K562 (cell line): ENCODE measurements around the gene EPHX1. TPM values are rescaled to one million over a fixed set of nuclear protein-coding genes. Genes with fewer than 3 reads are reported as not detected.
"Not testable (repeated sequence)": the region's sequence is repeated elsewhere in the genome, so short reads cannot be mapped to it uniquely, and the experiment has no call there.

Experiments
- ATAC-seq: fragments of 200-7000 bp; cut with Tn5 transposase; 3 replicates; pipeline ENCODE4 v1.9.1; 2020; ENCODE audit warnings: moderate library complexity
- BruUV-seq: library from RNA; stranded (reverse); fragments of 400-500 nt; replicated peaks from 2 replicates; lab custom pipeline; 2021; lab: Mats Ljungman, UMichigan
- CTCF ChIA-PET: fragments of 300-600 bp; formaldehyde crosslinking; extraction: SDS; loops from one replicate; lab custom pipeline; 2021; ENCODE audit warnings: low intra/inter-chr PET ratio; lab: Yijun Ruan, JAX
- POLR2A ChIA-PET: fragments of 300-600, 350-650 bp; sonication (Branson Sonifier 250); formaldehyde crosslinking; extraction: SDS; loops from one replicate; lab custom pipeline; 2021; ENCODE audit warnings: antibody characterized with exemption, inconsistent platforms; lab: Yijun Ruan, JAX
- DNase-seq, 4 experiments: peaks; one replicate each; pipeline versions ENCODE4 v3.0.0 to v3.0.0-alpha.2; 2011 to 2018; ENCODE audit warnings: low spot score in 3 of 4, mixed read lengths in 3 of 4; ENCODE audit errors: extremely low read depth in 1 of 4
- FAIRE-seq: peaks from 2 replicates; lab custom pipeline; 2011; peaks lifted over from hg19 to GRCh38; lab: Jason Lieb, UNC
- H2AFZ ChIP-seq: 2 replicates; pipeline ENCODE4 v1.6.0; 2011; ENCODE audit warnings: low read depth, low read length, control low read depth, inconsistent platforms
- H3K27ac ChIP-seq: fragments of 200-600 bp; 3 replicates; pipeline ENCODE4 v1.8.0; 2011; ENCODE audit warnings: low read depth, mild to moderate bottlenecking, control low read depth, inconsistent platforms, low read length, moderate library complexity, mixed read lengths; ENCODE audit errors: extremely low read depth
- H3K27me3 ChIP-seq, 2 experiments: fragments of 300-600 bp in 1 of 2; 2 replicates in 1 of 2; 3 replicates in 1 of 2; pipeline versions ENCODE4 v1.6.0 to v1.8.0; 2011; ENCODE audit warnings: inconsistent platforms in 2 of 2, low read length in 2 of 2, mild to moderate bottlenecking in 1 of 2, mixed read lengths in 1 of 2, moderate library complexity in 1 of 2; ENCODE audit not compliant: control insufficient read depth in 2 of 2, insufficient read depth in 2 of 2
- H3K36me3 ChIP-seq: fragments of 300-600 bp; 3 replicates; pipeline ENCODE4 v1.8.0; 2011; ENCODE audit warnings: mild to moderate bottlenecking, low read length, inconsistent platforms; ENCODE audit not compliant: control insufficient read depth, insufficient read depth
- H3K4me1 ChIP-seq, 2 experiments: fragments of 200-600 bp in 1 of 2; replicated peaks in 1 of 2; 2 replicates in 1 of 2; 3 replicates in 1 of 2; pipeline versions ENCODE4 v1.5.1 to v1.8.0; 2011; ENCODE audit warnings: inconsistent platforms in 2 of 2, low read length in 2 of 2, mild to moderate bottlenecking in 1 of 2, mixed read lengths in 1 of 2, moderate library complexity in 1 of 2; ENCODE audit not compliant: control insufficient read depth in 2 of 2, insufficient read depth in 2 of 2
- H3K4me2 ChIP-seq: 2 replicates; pipeline ENCODE4 v1.6.1; 2011; ENCODE audit warnings: low read length, control low read depth, inconsistent platforms, mixed read lengths; ENCODE audit not compliant: insufficient read depth
- H3K4me3 ChIP-seq: fragments of 200-600 bp; sonication (generic), shearing (Covaris generic); 2 replicates; pipeline ENCODE4 v1.5.1; 2016; ENCODE audit warnings: control low read depth, inconsistent platforms
- H3K79me2 ChIP-seq: fragments of 200-600 bp; 3 replicates; pipeline ENCODE4 v1.8.0; 2011; ENCODE audit warnings: low read length, inconsistent platforms; ENCODE audit not compliant: control insufficient read depth, insufficient read depth
- H3K9ac ChIP-seq, 2 experiments: 2 replicates each; pipeline versions ENCODE4 v1.6.0 to v1.6.1; 2011; ENCODE audit warnings: low read depth in 2 of 2, low read length in 2 of 2, control low read depth in 1 of 2, inconsistent platforms in 1 of 2, mild to moderate bottlenecking in 1 of 2, mixed read lengths in 1 of 2; ENCODE audit not compliant: insufficient read depth in 1 of 2
- H3K9me1 ChIP-seq: one replicate; pipeline ENCODE4 v1.6.0; 2011; ENCODE audit warnings: inconsistent platforms, mild to moderate bottlenecking, low read length, moderate library complexity; ENCODE audit not compliant: control insufficient read depth, insufficient read depth
- H3K9me3 ChIP-seq: replicated peaks from 2 replicates; pipeline ENCODE4 v1.5.1; 2011; ENCODE audit warnings: low read depth, low read length, inconsistent platforms; ENCODE audit not compliant: control insufficient read depth, insufficient read depth
- H4K20me1 ChIP-seq: replicated peaks from 2 replicates; pipeline ENCODE4 v1.6.1; 2011; ENCODE audit warnings: low read length, inconsistent platforms, mixed read lengths; ENCODE audit not compliant: control insufficient read depth, insufficient read depth
- ARNT ChIP-seq, 2 experiments: fragments of 450-650 bp; IDR thresholded peaks; 2 replicates each; pipeline ENCODE4 v1.6.1; 2016; ENCODE audit warnings: mild to moderate bottlenecking in 1 of 2
- C11orf30 ChIP-seq: fragments of 450-650 bp; IDR thresholded peaks from 2 replicates; pipeline ENCODE4 v1.6.1; 2016; ENCODE audit warnings: low read depth, mild to moderate bottlenecking
- CHAMP1 ChIP-seq: fragments of 450-650 bp; IDR thresholded peaks from 2 replicates; pipeline ENCODE4 v1.6.1; 2016; ENCODE audit warnings: mild to moderate bottlenecking
- CSDE1 ChIP-seq, 2 experiments: fragments of 450-650 bp; IDR thresholded peaks; 2 replicates each; pipeline ENCODE4 v1.6.1; 2016; ENCODE audit warnings: mild to moderate bottlenecking in 1 of 2
- E2F8 ChIP-seq: fragments of 450-650 bp; IDR thresholded peaks from 2 replicates; pipeline ENCODE4 v1.7.1; 2018; ENCODE audit warnings: mild to moderate bottlenecking, low read depth; ENCODE audit not compliant: partially characterized antibody
- MAFG ChIP-seq: fragments of 450-650 bp; conservative IDR thresholded peaks from 2 replicates; pipeline ENCODE4 v1.6.1; 2016; ENCODE audit warnings: missing genetic modification characterization, missing compliant biosample characterization
- NCOA6 ChIP-seq: fragments of 450-650 bp; IDR thresholded peaks from 2 replicates; pipeline ENCODE4 v1.6.1; 2017; ENCODE audit warnings: mild to moderate bottlenecking
- PML ChIP-seq: IDR thresholded peaks from 2 replicates; pipeline ENCODE4 v1.6.1; 2012; ENCODE audit warnings: low read length, inconsistent platforms
- ZNF316 ChIP-seq: fragments of 450-650 bp; IDR thresholded peaks from 2 replicates; pipeline ENCODE4 v1.6.1; 2016
- ZNF395 ChIP-seq: fragments of 200-800 bp; sonication (Bioruptor generic); IDR thresholded peaks from 2 replicates; pipeline ENCODE4 v1.6.1; 2017; ENCODE audit warnings: missing genetic modification characterization, missing compliant biosample characterization
- WGBS: fragments of 100-300 bp; shearing (Covaris generic); methylation state at CpG from one replicate; pipeline ENCODE4 v1.1.6; 2016; ENCODE audit warnings: low coverage, mixed read lengths; ENCODE audit not compliant: insufficient coverage; ENCODE audit errors: missing lambda C conversion rate; 5-methylcytosine and 5-hydroxymethylcytosine counted together
- in situ Hi-C: fragments of 300-500 bp; cut with MboI; formaldehyde crosslinking; loops from 4 replicates; pipeline ENCODE4 v1.15.0; 2018; ENCODE audit warnings: inconsistent platforms, mixed read lengths
- intact Hi-C: fragments of 100-400 bp; cut with micrococcal nuclease; formaldehyde crosslinking; loops from 2 replicates; pipeline ENCODE4 v1.14.2; 2022
- polyA plus RNA-seq, 8 experiments: library from polyadenylated mRNA; depleted of rRNA in 4 of 8; stranded (reverse) in 5 of 8; unstranded in 3 of 8; fragments of >200 nt; fragmentation: Nextera tagmentation in 2 of 8; fragmentation: Illumina TruSeq in 1 of 8; extraction: Ambion mirVana in 2 of 8; extraction: Trizol in 1 of 8; gene quantifications; 2 replicates each; pipeline versions ENCODE4 v1.2.1 to v1.2.3, GENCODE V29; 2011 to 2014; ENCODE audit warnings: inconsistent platforms in 1 of 8, missing spikeins in 1 of 8
- total RNA-seq, 7 experiments: library from RNA; depleted of rRNA in 6 of 7; stranded (reverse); fragments of >200 nt in 6 of 7; fragmentation: Illumina TruSeq in 2 of 7; extraction: Trizol in 2 of 7; gene quantifications; 2 replicates each; pipeline versions ENCODE4 v1.2.1 to v1.2.3, GENCODE V29; 2011 to 2021; ENCODE audit warnings: low replicate concordance in 1 of 7

Gene EPHX1
- total and polyA plus RNA-seq, 9 of the 15 experiments (the other 6 are each of a cell fraction or from before 2014, with no cell fraction given): 0.21 to 27.0 (median 6.7) TPM

- H2AFZ ChIP-seq, in situ Hi-C loops, intact Hi-C loops, H4K20me1 ChIP-seq: not testable (repeated sequence)
- H3K4me1 ChIP-seq: peaks cover 0 to 20% of the 10 kb centered on the region in 2 experiments; a peak in 2 of 5 replicates
- TF ChIP-seq MAFG (tag) (peak; percentile 35), ZNF316 (peak; percentile 71), C11orf30 (peak; percentile 52; the same call in 1 of the 2 replicates)
- TF ChIP-seq, all 486 proteins: peak for 3; not testable (repeated sequence) for 483
- BruUV-seq, FAIRE-seq, DNase-seq, H3K4me2 ChIP-seq, H3K9me3 ChIP-seq, H3K36me3 ChIP-seq, H3K79me2 ChIP-seq, CTCF ChIA-PET, H3K4me3 ChIP-seq, ATAC-seq, H3K27me3 ChIP-seq, H3K27ac ChIP-seq, H3K9me1 ChIP-seq, H3K9ac ChIP-seq: not testable (repeated sequence)
- POLR2A ChIA-PET: interaction anchor here (0.6 to 0.7 kb wide), 2 partner anchors 19 to 360 kb away, joined by 3 read pairs; no protein-coding TSS in a partner anchor
- 100% methylated on average over 2 of the region's 3 CpGs for WGBS
Observed at GRCh38 chr1:225806736-225807135, 3.2 kb upstream of the EPHX1 start.

GRCh38 chr1:225808136-225808535 is 1.8 kb upstream of the EPHX1 start:
- BruUV-seq: no TSS peak
- Histone ChIP-seq H3K27me3 (no peaks in the 10 kb centered on the region), H3K9ac (no peak overlapping the region), H3K4me1 (peaks cover 8 to 21% of the 10 kb centered on the region in 2 experiments; a peak in 4 of 5 replicates), H4K20me1 (no peaks in the 10 kb centered on the region; the same call in 1 of the 2 replicates), H3K9me1 (no peaks in the 10 kb centered on the region), H3K79me2 (no peaks in the 10 kb centered on the region), H3K4me2 (no peak overlapping the region), H3K27ac (no peak overlapping the region), H3K36me3 (no peaks in the 10 kb centered on the region), H3K4me3 (no peak overlapping the region), H3K9me3 (no peaks in the 10 kb centered on the region), H2AFZ (no peak overlapping the region)
- intact Hi-C loops (no loop called here), in situ Hi-C loops (no loop called here)
- DNase-seq: no peak
- FAIRE-seq: no peak
- ATAC-seq: no peak
- WGBS: 24% methylated on average over 5 of the region's 5 CpGs
- CTCF ChIA-PET: no interaction called here
- POLR2A ChIA-PET: interaction anchor here (0.6 to 4.3 kb wide), 5 partner anchors 10 to 194 kb away, joined by 3 to 22 read pairs (median 4); no protein-coding TSS in a partner anchor
- TF ChIP-seq CHAMP1 (no peak), PML (no peak), E2F8 (no peak), CSDE1 (IDR thresholded peaks at IDR 0.05) (no peak), ZNF395 (CRISPR knock-in tag) (no peak), ARNT (IDR thresholded peaks at IDR 0.05) (no peak), NCOA6 (no peak)
